GM18907 (cell line): ENCODE data around the gene GALE.
A peak's percentile ranks its signal among the peaks of the same experiment; 100 is the strongest.
"Not testable (repeated sequence)": the region's sequence is repeated elsewhere in the genome, so short reads cannot be mapped to it uniquely, and the experiment has no call there.

Experiments used
- ATAC-seq: cut with Tn5 transposase; IDR thresholded peaks from one replicate; pipeline ENCODE4 v1.9.1; 2021; ENCODE audit warnings: mild to moderate bottlenecking, moderate library complexity; ENCODE audit not compliant: unreplicated experiment

The GALE gene

GRCh38 chr1:23810818-23811540 is 10.4 kb upstream of the GALE start:
- peak; percentile 63 for ATAC-seq

GRCh38 chr1:23809751-23810171 is 9.2 kb upstream of the GALE start:
- no peak for ATAC-seq

GRCh38 chr1:23807453-23807852 is 6.9 kb upstream of the GALE start:
- no peak for ATAC-seq

- no peak for ATAC-seq
Observed at GRCh38 chr1:23806280-23806679, 5.7 kb upstream of the GALE start.

GRCh38 chr1:23805025-23805424 is 4.5 kb upstream of the GALE start:
- ATAC-seq = no peak

GRCh38 chr1:23804183-23804835 is 3.8 kb upstream of the GALE start:
- ATAC-seq = no peak

- ATAC-seq = no peak
Observed at GRCh38 chr1:23803674-23804073, 3.1 kb upstream of the GALE start.

DNA sequence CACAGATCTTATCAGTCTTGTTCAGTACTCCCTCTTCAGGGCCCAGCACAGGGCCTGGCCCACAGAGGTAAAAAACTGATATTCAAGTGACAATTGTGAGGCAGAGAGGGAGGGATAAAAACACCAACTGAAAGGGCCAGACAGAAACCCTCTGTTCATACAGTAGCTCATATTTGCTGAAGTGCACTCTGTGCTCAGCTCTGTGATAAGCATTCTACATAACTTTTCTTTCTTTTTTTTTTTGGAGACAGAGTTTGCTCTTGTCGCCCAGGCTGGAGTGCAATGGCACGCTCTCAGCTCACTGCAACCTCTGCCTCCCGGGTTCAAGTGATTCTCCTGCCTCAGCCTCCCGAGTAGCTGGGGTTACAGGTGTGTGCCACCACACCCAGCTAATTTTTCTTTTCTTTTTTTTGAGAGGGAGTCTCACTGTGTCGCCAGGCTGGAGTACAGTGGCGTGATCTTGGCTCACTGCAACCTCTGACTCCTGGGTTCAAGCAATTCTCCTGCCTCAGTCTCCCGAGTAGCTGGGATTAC is 2.3 kb upstream of the GALE start:
- not testable (repeated sequence) for ATAC-seq

- ATAC-seq = no peak
Observed at GRCh38 chr1:23801876-23802275, 1.3 kb upstream of the GALE start.

- ATAC-seq = no peak
Observed at GRCh38 chr1:23801338-23801748, 789 bp upstream of the GALE start.

DNA sequence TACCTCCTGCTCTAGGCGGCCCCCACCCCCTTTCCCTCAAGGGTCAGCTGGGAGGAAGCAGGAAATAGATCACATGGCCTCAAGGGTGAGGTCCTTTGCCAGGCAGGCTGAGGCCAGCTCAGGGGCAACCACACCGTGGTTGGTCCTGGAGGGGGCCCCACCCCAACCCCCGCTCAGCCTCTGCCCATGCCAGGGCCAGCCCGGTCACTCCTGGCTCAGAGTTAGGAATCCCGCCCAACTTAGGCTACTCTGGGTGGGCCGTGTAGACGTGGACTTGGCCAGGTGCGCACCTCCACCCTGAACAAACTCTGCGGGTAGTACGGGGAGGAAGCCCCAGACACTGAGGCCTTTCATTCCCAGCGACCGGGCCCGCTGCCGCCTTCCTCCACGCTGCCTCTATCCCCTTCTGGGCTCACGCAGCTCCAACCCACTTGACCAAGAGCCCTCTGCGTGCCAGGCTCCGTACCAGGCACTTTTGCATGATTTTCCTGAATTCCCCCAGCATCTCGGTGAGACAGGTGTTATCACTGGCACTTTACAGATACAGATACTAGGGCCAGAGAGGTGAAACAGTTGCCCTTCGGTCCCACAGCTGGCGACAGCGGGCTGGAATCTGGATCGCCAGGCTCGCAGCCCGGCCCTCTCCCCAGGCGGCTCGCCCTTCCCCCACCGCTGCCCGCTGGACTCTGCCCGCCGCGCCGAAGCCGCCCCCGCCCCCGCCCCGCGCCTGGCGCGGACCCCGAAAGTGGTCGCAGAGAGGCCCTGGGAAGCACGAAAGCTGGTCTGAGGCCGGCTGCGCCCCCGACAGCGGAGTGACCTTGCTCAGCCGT is 769 bp downstream of the GALE start:
- ATAC-seq = peak; percentile 3

DNA sequence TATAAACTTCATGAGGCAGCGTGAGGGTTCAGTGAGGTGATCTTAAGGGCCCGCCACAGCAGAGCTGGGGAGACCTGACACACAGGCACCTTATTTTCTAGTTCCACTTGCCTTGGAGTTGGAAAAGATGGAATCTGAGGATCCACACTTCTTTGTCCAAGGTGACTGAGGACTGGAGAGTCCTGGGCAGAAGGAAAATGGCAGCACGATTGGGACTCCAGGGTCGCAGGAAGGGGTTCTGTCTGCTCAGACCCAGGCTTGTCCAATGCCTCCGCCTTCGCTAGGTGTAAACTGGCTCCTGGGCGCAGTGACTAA is 1.3 kb downstream of the GALE start:
- ATAC-seq = no peak

DNA sequence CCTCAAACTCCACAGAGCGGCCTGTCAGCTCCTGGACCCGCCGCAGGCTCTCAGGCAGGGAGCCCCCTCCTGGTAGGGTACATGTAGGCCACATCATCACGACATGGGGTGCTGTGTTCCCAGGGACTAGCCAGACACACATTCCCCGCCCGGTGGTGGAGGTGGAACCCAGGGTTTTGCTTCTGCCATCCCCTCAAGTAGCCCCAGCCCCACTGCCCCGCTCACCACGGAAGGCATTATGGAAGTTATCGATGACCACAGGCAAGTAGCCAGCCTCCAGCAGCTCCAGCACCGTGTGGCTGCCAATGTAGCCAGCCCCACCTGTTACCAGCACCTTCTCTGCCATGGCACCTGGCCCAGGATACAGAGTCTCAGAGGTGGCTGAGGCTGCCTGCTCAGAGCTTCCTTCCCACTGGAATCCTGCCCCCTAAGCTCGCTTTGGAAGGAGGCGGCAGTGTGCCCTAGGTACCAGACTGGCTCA is 1.9 kb downstream of the GALE start:
- no peak for ATAC-seq

- ATAC-seq = no peak
Observed at GRCh38 chr1:23797478-23798448, 2.8 kb downstream of the GALE start.

DNA sequence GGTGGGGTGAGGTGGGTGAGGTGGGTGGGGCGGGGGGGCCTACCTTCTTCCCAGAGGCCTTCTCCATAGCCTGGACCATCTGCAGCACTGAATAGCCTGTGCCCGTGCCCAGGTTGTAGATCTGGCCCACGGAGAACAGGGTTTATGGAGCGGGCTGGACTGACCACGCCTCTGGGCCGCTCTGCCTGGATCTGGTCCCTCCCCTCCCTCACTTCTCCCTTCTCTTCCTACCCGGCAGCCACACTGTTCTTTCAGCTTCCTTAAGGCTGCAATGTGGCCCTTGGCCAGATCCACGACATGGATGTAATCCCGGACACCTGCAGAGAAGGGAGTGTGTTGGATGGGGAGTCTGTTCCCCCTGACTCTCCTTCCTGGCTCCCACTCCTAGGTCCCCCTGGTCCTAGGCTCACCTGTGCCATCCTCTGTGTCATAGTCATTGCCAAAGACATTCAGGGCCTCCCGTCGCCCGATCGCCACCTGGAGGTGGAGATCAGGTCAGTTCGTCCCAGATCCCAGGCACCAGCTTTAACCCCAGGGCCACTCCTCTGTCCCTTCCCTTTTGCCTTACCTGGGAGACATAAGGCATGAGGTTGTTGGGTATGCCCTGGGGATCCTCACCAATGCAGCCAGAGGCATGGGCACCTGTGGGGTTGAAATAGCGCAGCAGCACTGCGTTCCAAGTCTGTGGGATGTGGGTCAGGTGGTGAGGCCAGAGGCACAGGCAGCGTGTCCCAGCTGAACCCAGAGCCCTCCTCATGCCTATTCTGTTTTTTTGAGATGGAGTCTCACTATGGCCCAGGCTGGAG is 3.9 kb downstream of the GALE start:
- no peak for ATAC-seq

- ATAC-seq = no peak
Observed at GRCh38 chr1:23795676-23796465, 4.7 kb downstream of the GALE start.

DNA sequence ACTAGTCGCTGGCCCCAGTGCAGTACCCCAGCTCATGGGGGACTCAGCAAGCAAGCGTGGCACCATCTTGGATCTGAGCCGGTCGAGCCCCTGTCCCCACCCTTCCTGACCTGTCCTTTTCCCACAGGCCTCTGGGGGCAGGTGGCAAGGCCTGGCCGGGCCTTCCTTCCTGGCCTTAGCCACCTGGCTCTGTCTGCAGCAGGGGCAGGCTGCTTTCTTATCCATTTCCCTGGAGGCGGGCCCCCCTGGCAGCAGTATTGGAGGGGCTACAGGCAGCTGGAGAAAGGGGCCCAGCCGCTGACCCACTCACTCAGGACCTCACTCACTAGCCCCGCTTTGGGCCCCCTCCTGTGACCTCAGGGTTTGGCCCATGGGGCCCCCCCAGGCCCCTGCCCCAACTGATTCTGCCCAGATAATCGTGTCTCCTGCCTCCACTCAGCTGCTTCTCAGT is 5.8 kb downstream of the GALE start:
- ATAC-seq = not testable (repeated sequence)

GRCh38 chr1:23793861-23794731 is 6.5 kb downstream of the GALE start:
- no peak for ATAC-seq
